ENCODE results near the gene FAM83E. TPM values are rescaled to one million over a fixed set of nuclear protein-coding genes. Genes with fewer than 3 reads are reported as not detected.
"Not testable (repeated sequence)": the region's sequence is repeated elsewhere in the genome, so short reads cannot be mapped to it uniquely, and the experiment has no call there.

Gene FAM83E
- total and polyA plus RNA-seq, 2 of the 8 experiments (the other 6 are each of a cell fraction or from before 2014, with no cell fraction given), result 1.8 to 5.3 TPM

DNA sequence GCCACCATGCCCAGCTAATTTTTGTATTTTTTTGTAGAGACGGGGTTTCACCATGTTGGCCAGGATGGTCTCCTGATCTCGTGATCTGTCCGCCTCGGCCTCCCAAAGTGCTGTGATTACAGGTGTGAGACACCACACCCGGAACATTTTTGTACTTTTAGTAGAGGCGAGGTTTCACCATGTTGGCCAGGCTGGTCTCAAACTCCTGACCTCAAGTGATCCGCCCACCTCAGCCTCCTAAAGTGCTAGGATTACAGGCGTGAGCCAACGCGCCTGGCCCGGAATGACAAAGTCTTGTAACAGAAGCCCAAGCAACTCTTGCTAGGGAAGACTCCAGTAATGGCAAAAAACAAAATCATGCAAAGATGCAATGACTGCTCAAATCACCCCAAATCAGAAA lies 17.4 kb upstream of the FAM83E start:
- not testable (repeated sequence) for H3K4me2 ChIP-seq (ENCODE audit: insufficient read depth in 1 of 2, low read depth in 2 of 2, low read length in 2 of 2); H2BK120ac ChIP-seq (replicated peaks; ENCODE audit: low read depth, low read length); H3K79me2 ChIP-seq (ENCODE audit: control insufficient read depth in 1 of 2, insufficient read depth in 2 of 2, low read length in 2 of 2); H3K23ac ChIP-seq (ENCODE audit: insufficient read length); H2BK12ac ChIP-seq (ENCODE audit: low read depth, low read length); H3K27me3 ChIP-seq (replicated peaks in 1 of 4; ENCODE audit: control insufficient read depth in 3 of 4, extremely low read depth in 1 of 4, insufficient read depth in 3 of 4, low read length in 3 of 4); H2BK15ac ChIP-seq (ENCODE audit: low read length); H3K56ac ChIP-seq (replicated peaks; ENCODE audit: insufficient read length, low read depth, low read length); FAIRE-seq; H4K91ac ChIP-seq (replicated peaks; ENCODE audit: insufficient read length, low read length); H2BK20ac ChIP-seq (ENCODE audit: low read length); H3K4me3 ChIP-seq (ENCODE audit: extremely low read depth in 1 of 4, insufficient read depth in 2 of 4, low read depth in 3 of 4, low read length in 4 of 4); H4K5ac ChIP-seq (ENCODE audit: insufficient read length, low read depth, low read length); H2AFZ ChIP-seq (ENCODE audit: low read length); H3K79me1 ChIP-seq (ENCODE audit: low read depth, low read length); DNase-seq (ENCODE audit: low read depth in 1 of 2, low spot score in 2 of 2); H3K18ac ChIP-seq (ENCODE audit: extremely low read depth, low read length); H2AK5ac ChIP-seq (ENCODE audit: low read depth, low read length); H3K14ac ChIP-seq (ENCODE audit: insufficient read length); H3K9me3 ChIP-seq (ENCODE audit: insufficient read depth in 2 of 2, low read depth in 1 of 2, low read length in 1 of 2); H3K4ac ChIP-seq (replicated peaks; ENCODE audit: insufficient read length, low read depth, low read length); H3K36me3 ChIP-seq (ENCODE audit: control insufficient read depth in 2 of 4, insufficient read depth in 4 of 4, low read length in 3 of 4); H3K9ac ChIP-seq (replicated peaks in 1 of 4; ENCODE audit: extremely low read depth in 1 of 4, low read depth in 3 of 4, low read length in 3 of 4); H3K27ac ChIP-seq (ENCODE audit: low read depth, low read length); H2BK5ac ChIP-seq (ENCODE audit: low read depth, low read length); H4K8ac ChIP-seq (ENCODE audit: extremely low read depth, insufficient read depth, low read length); H4K20me1 ChIP-seq (replicated peaks in 1 of 2; ENCODE audit: control insufficient read depth in 1 of 2, insufficient read depth in 2 of 2, low read length in 2 of 2)
- ChIA-PET CTCF (ENCODE audit: partially characterized antibody) (interaction anchor here (0.8 to 1.9 kb wide), 3 partner anchors 14 to 48 kb away, joined by 3 to 7 read pairs (median 3); partner anchors contain the start of gene CA11), POLR2A (ENCODE audit: partially characterized antibody) (interaction anchor here (1.3 to 30.9 kb wide), 4 partner anchors 9 to 277 kb away, joined by 3 to 788 read pairs (median 28); partner anchors contain the start of genes CA11, FAM83E, RPL18 and SPACA4)
- WGBS, 2 experiments (ENCODE audit: extremely low coverage in 1 of 2, insufficient coverage in 1 of 2, insufficient read length in 1 of 2, insufficient replicate concordance in 2 of 2, low coverage in 1 of 2, low lambda C conversion rate in 2 of 2, missing lambda C conversion rate in 1 of 2), result 87% methylated on average over 11 of the region's 11 CpGs; no CpG with 5 or more reads in 1 of the 2 experiments
- Histone ChIP-seq H3K23me2 (ENCODE audit: low read depth, low read length) (peaks cover 25% of the 10 kb centered on the region), H3K4me1 (replicated peaks in 1 of 4; ENCODE audit: control insufficient read depth in 3 of 4, insufficient read depth in 4 of 4, low read length in 3 of 4) (peaks cover 4 to 29% (median 22%) of the 10 kb centered on the region in 4 experiments)
